ENCODE measurements around the gene UBTF.

DNA sequence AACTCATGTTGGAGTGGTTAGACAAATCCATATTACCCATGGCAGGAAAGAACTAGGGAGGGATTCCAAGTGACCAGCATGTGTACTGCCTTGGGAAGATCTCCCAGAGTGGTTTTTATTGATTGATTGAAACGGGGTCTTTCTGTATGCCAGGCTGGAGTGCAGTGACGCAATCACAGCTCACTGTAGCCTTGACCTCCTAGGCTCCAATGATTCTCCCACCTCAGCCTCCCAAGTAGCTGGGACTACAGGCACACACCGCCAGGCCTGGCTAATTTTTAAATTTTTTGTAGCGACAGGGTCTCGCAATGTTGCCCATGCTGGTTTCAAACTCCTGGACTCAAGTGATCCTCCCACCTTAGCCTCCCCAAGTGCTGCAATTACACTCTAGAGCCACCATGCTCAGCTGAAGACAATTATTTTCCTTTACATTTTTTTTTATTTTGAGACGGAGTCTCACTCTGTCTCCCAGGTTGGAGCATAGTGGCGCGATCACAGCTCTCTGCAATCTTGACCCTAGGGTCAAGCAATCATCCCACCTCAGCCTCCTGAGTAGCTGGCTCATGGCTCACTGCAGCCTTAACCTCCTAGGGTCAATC is 35.2 kb downstream of the UBTF start:
- TF ChIP-seq EZH2 (IDR thresholded peaks at IDR 0.05) (no peak), POLR2AphosphoS5 (IDR thresholded peaks at IDR 0.05; ENCODE audit: borderline replicate concordance, low read depth, low read length) (no peak), FOXP2 (optimal IDR thresholded peaks at IDR 0.05; ENCODE audit: control extremely low read depth, extremely low read length, insufficient read depth) (no peak)

All from SK-N-MC (cell line).